ENCODE results near the gene ZFAND5. TPM values are rescaled to one million over a fixed set of nuclear protein-coding genes. Genes with fewer than 3 reads are reported as not detected.

The ZFAND5 gene
- total RNA-seq, 1 donor from 2014 or later = 219 TPM

DNA sequence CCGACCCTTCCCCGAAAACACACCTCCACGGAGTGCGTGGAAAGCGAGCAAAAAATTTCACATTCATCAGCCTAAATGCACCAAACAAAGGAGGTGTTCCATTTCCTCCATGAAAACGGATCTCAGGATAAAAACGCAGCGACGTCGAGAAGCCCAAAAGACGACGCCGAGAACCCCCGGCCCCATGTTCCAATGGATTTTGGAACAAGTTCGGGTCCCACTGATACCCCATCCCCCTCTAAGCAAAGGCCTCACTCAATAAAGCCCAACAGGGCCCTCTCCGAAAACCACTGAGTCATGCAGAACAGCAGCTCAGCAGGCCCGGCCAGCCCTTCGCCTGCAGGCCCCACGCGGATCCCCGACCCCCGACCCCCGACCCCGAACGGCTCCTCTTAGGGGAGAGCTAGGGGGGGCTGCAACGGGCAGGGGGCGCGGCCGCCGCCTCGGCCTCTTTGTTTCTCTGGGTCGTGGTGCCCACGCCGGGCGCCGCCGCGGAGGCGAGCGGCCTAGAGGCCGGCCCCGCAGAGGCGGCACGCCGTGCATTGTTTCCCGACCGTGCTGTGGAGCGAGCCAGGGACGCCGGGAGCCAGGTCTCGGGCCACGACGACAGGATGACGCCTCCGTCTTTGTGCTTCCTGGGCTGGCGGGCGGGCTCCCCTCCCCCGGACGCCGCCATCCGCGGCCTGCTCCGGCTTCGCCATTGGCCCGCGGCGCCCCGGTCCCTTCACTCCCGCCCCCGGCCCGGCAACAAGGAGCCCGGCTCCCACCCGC lies 915 bp downstream of the ZFAND5 start:
- peak; percentile 47 to 61 for DNase-seq (ENCODE audit: low spot score in 2 of 2)
- no peak for FAIRE-seq

DNA sequence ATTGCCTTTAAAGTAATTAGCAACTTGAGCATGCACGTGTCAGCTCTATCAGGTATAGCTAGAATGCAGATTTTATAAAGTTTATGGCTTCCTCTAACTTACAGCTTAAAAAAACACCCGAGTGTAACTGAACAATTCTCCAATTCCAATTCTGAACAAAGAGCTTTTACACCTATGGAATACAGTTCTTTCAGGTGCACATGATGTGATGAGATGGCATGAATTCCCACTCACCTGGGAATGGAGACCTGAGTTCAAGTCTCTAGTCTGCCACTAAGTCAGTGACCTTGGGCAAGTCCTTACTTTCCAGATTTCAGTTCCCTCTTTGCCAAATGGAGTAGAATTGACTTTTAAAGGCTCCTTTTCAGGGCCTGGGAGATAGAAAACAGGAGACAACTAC lies 1.8 kb downstream of the ZFAND5 start:
- DNase-seq (ENCODE audit: low spot score in 2 of 2) = no peak
- FAIRE-seq = no peak

DNA sequence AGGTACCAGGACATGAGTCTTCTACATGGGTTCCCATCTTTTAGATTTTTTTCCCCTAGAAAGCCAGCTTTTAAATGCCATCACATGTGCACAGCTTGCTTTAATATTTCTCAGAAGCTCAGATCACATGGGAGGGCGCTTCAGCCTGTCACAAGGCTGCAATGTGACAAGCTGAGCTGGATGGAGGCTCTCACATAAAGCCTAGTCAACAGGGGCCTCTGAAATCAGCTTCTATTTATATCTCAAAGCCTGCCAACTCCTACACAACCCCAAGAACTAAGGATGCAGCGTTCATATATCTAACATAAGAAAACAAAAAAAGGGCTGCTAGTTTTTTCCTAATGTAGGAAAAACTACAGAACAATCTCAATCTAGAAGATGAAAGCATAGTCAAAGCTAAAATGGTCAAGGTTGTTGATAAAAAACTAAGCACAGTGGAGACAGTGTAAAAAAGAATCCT lies 2.3 kb downstream of the ZFAND5 start:
- peak; percentile 95 for FAIRE-seq
- peak; percentile 54 to 72 for DNase-seq (ENCODE audit: low spot score in 2 of 2)

DNA sequence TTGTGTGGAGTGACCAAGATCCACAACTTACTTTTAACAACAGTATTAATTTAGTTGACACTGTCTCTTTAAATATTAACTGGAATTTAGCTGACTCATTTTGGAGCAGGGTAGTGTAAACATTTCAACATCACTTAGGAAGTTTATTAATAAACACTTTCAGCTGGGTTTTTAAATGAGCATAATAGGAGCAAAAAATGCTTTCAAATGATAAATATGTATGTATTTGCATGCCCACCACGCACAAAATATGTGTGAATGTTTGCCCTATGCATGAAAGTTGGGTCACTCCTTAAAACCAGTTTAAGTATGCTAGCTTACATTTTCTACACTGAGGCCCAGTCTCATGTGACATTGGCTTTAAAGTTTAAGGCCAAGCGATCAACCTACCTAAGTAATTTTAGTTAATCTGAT lies 2.9 kb downstream of the ZFAND5 start:
- DNase-seq (ENCODE audit: low spot score in 2 of 2) = no peak
- FAIRE-seq = no peak

DNA sequence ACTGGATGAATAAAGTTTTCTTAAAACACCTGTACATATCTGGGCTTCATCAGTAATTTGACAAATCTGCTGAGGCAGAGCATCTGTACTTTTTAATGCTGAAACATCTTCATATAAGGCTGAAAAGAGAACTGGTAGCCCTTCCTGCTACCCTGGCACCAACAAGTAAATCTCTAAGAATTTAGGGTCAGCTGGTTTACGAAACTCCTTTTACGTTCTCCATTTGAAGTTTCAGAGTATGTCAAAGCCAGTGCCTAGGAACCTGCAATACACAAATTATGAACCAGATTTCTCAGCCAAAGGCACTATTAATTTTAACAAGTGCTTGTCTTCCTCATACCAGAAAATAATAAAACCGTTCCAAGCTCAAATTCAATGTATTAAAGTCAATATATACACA lies 3.8 kb downstream of the ZFAND5 start:
- FAIRE-seq = no peak
- DNase-seq (ENCODE audit: low spot score in 2 of 2) = no peak

DNA sequence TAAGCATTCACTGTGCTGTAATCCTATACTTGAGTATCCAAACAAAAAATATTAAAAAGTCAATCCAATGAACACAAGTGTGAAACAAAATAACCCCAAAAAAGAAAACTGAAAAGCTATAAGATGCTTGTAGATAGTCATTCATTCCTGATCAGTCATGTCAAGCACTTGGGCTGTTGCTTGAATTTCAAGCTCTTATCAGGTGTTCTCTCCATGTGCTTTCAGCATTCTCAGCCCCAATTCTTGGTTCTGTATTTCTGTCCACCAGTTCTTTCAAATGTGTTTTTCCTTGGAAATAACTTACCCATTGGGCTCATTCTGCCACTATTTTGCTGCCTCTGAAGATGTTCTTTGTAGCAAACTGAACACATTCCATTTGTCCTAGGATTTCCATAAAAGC lies 4.7 kb downstream of the ZFAND5 start:
- no peak for FAIRE-seq

DNA sequence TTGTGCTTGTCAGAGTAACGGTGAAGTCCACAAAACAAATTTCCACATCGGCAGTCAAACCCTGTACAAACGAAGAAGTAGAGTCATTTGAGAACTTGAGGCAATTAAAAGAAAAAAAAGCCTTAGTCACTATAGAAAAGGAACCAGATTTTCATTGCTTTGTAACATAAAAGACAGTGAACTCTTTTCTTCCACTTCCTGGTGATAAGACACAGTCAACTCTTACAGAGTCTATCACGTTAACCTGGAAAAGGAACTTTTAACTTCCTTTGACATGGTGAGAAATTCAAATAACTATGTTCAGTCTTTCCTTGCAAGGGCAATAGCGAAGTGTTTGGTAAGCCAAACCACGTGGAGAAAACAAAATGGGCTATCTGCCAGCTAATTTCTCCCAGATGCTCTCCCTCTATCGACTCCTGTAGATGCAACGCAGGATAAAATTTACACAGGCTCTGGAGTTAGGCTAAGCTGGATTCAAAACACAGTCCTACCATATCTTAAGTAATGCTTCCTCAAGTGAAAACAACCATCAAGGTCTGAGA lies 8.9 kb downstream of the ZFAND5 start:
- no peak for DNase-seq (ENCODE audit: low spot score in 2 of 2)
- FAIRE-seq = no peak

More for the DNA sequence above, 4.7 kb downstream of the ZFAND5 start:
- no peak for DNase-seq (ENCODE audit: low spot score in 2 of 2)

DNA sequence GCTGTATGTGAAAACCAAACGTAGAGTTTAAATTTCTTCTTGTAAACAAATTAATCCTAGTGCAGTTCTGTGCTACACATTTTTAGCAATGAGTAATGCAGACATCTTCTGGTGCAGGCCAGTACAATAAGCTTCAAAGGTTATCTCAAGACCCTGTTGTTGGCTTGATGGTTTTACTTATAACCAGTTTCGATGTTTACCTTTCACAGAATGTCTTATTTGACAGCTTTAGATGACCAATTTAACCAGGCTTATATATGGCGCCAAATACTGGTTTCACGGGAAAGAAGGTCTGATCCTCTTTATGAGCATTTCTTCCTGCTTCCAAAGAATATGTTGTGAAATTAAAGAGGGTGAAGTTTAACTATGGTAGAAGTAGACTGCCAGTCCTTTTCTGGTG lies 9.9 kb downstream of the ZFAND5 start:
- DNase-seq (ENCODE audit: low spot score in 2 of 2) (no peak), FAIRE-seq (no peak)

DNA sequence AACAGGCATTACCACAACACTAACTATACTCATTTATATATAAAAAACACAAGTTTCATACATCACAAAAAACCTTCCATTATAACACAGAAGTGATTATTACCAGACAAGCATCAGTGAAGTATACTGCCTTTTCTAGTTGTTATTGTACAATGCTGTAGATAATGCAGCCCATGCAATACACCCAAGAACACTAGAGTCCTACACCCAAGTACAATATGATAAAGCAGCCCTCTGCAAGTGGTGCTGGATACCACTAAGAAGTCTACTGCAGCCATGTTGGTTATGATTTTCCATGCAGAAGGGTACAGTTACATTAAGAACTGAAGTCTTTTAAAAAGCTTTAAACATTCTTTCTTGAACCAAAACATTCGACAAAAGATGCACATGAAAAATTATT lies 10.3 kb downstream of the ZFAND5 start:
- no peak for DNase-seq (ENCODE audit: low spot score in 2 of 2)
- no peak for FAIRE-seq

DNA sequence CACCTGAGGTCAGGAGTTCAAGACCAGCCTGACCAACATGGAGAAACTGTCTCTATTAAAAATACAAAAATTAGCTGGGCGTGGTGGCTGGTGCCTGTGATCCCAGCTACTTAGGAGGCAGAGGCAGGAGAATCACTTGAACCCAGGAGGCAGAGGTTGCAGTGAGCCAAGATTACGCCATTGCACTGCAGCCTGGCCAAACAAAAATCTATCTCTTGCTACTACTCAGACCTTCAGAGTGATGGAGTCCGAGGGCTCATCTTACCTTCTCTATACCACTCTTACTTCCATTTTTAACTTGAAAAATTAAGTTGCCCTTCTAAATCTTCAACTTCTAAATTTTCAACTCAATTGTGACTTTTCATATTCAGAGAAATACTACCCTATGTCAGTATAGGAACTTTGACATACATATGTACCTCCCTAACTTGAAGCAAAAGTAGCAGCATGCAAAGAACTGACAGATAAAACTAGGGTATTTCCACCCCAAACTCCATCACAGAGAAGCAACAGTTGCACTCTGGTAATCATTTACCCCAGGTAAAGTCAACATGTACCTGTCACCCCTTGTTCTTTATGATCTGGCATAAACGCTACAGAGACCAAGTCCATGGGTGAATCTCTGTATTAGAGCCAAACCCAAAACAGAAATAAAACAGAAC lies 11.4 kb downstream of the ZFAND5 start:
- FAIRE-seq (no peak), DNase-seq (ENCODE audit: low spot score in 2 of 2) (no peak)

DNA sequence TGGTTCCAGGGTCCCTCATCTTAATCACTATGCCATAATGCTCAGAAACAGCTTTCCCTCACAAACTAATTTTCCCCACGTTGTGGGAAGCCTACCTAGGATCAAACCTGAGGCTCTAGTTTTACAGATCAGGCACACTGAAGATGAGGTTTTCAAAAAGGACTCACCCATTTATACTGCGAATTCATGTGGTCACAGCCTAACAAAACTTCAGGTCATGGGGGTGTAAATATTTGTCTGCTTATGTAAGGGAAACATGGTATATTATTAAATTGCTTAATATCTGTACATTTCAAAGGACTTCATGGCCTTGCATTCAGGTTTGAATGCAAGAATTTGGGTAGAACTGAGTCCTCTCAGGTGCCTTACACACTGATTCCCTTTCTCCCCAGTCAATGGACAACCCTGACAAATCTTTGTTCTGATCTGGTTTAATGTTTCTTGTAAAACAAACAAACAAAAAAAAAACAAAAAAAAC lies 12.1 kb downstream of the ZFAND5 start:
- FAIRE-seq = no peak
- DNase-seq (ENCODE audit: low spot score in 2 of 2) = no peak

DNA sequence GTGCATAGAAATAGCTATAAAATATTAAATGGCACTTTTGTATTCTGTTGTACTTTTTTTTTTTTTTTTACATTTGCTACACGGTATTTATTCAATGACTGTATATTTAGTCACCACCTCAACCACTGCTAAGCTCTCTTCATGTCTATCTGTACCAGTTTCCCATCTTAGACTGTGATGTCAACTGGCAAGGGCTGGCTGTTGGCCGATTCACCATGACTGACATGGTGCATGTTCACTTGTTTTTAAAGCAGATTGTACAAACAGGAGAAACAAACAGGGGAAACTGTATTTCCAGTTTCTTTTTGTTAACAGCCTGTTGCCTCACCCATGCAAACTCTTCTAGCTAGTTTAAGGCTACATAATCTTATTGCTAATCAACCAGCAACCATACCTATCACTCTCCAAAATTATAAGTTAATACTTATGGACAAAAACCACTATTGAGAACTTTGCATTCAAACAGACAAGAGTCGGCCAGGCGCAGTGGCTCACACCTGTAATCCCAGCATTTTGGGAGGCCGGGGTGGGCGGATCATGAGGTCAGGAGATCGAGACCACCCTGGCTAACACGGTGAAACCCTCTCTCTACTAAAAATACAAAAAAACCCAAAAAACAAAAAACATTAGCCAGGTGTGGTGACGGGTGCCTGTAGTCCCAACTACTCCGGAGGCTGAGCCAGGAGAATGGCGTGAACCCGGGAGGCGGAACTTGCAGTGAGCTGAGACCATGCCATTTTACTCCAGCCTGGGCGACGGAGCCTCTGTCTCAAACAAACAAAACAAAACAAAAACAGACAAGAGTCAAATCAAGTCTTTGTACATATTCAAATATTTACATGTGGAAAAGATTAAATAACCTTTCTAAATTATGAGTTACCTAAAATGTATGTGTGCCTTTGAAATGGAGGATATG lies 13.2 kb downstream of the ZFAND5 start:
- FAIRE-seq = no peak

DNA sequence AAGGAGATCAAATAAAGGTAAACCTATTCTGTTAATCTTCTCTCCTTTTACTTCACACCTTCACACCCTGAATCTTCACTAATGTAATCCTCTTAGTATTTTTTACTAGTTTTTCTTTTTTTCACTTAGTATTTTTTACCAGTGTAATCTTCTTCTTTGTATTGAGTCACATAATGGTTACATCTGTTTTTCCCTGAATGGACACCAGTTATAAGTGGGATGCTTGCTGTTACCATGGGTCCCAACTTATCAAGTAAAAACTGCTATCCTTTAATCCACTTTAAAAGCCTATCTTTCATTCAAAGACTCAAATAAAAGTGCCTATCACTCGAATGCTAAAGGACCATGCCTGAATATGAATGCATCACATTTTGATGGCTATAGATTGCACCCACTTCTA lies 15.1 kb downstream of the ZFAND5 start:
- no peak for FAIRE-seq
- DNase-seq (ENCODE audit: low spot score in 2 of 2) = no peak

More for the DNA sequence above, 13.2 kb downstream of the ZFAND5 start:
- DNase-seq (ENCODE audit: low spot score in 2 of 2) = no peak

DNA sequence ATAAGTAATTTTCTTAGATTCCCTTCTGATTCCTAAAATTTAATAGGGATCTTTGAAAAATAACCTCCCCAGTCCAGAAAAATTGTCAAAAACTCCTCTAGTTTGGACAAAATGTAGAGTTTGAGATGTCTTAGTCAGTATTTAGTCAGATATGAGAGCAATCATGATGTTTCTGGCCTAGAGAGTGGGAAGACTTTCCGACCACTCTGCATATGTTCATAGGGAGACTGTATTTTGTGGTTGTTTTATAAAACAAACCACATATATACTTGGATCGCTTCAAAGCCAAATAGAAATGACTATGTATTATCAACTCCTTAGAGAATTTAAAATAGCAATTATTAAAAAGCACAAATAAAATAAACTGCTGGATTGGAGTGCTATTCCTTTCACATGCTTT lies 15.8 kb downstream of the ZFAND5 start:
- DNase-seq (ENCODE audit: low spot score in 2 of 2) = no peak
- FAIRE-seq = no peak

DNA sequence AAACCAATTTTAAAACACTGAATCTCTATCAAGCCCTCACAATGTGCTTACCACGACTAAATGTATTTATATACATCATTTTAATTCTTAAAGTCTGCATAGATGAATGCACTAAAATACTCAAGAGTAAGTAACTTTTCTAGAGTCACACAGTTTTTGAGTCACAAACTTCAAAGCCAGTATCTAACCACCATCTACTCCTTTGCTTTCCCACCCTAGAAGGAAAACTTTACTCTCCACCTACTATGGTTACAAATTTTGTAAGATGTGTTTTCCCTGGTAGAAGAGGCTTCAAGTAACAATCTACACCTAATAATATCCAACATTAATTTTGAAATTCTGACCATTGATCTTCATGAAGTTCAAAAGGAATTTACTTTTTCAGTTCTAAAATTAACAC lies 18.7 kb downstream of the ZFAND5 start:
- no peak for FAIRE-seq
- no peak for DNase-seq (ENCODE audit: low spot score in 2 of 2)

DNA sequence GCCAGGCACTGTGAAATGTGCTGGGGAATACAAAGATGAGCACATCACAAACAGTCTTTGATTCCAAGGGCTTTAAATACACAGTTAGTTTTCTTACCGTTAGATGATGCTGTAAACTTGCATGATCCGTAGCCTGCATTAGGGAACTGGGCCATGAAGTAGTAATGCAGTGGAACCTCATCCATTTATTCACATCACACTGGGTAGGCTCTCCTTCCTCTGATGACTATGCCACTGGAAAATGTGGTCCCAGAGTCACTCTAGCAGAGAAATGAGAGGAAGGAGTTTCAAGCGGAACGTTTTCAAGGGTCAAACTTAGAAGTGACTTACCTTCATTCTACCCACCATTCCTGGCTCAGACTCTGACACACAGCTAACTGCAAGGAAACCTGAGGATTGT lies 26.4 kb downstream of the ZFAND5 start:
- FAIRE-seq (no peak), DNase-seq (ENCODE audit: low spot score in 2 of 2) (no peak)

DNA sequence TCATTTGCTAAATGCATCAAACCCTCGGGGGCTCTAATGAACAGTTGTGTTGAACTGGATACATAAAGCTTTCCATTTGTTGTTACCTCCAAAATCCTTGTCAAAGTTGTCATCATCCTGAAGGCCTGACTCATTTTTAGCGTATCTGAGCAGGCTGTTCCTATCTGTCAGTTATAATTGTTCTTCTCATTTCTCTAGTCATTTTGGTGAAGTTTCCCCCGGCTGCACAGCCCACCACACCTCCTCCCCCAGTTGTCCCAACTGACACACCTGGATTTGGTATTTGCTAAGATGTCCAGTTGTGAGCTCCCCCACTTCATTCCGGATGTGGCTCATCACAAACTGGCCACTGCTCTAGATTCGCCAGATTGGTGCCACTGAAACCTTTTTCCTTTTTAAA lies 27.7 kb downstream of the ZFAND5 start:
- FAIRE-seq = no peak

DNA sequence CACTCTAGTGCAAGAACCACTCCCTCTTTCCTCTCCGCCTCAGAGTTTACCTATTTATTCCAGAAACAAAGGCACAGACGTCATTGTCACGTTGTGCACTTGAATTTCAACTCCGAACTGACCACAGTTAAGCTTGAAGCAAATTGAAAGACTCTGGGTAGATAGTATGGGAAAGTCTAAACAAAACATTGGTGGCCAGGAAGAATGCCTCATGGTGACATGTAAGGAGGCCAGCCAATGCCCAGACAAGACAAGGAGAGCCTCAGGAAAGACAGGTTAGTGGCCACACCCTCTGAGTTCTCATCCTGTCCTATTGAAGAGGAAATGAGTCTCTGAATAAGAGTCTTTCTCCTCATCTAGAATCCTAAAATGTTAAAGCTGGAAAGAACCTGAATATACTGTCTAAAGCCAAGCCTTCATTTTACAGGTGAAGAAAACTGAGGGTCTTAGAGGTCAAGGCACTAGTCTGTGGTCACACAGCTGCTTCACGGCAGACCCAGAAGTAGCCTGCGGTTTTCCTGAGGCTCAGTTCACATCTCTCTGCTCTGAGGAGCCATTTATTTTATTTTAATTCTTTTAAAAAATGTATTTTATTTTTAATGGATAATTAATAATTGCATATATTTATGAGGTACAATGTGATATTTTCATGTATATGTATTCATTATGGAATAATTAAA lies 30.2 kb downstream of the ZFAND5 start:
- DNase-seq (ENCODE audit: low spot score in 2 of 2) (no peak), FAIRE-seq (no peak)

More for the DNA sequence above, 27.7 kb downstream of the ZFAND5 start:
- no peak for DNase-seq (ENCODE audit: low spot score in 2 of 2)

DNA sequence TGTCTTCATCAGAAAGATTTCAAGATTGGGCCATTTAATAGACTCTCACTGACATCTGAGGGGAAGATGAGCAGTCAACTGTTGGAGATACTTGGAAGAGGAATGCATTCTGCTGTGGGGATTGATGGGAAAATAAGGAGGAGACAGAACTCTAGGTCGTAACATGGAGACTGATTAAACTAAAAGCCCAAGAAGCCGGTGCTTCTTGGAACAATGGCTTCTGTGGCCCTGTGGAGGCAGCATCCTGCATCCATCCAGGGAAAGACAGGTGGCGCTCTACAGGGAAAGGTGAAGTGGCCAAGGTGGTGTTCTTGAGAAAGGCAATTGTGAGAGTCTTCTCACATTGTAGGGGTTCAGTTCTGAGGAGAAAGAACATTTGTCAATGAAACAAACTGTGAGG lies 31.3 kb downstream of the ZFAND5 start:
- FAIRE-seq = no peak
- no peak for DNase-seq (ENCODE audit: low spot score in 2 of 2)

DNA sequence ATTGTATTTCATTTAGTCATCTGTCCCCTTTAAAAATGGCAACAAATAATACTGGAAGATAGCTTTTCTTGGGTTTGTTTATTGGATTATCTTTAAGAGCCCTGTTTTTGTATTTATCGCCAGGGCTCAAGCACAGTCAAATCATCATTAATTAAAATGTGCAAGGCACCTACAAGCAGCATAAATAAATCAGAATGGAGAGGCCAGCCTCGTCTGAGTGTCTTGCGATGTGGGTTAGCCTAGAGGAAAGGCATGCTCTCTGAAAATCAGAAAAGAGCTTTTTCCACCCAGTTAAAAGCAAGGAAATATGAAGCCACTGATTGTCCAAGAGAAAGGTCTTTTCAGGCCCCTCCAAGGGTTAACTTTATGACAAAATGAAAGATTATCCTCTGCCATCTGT lies 31.8 kb downstream of the ZFAND5 start:
- no peak for FAIRE-seq
- DNase-seq (ENCODE audit: low spot score in 2 of 2) = no peak

Measured in frontal cortex (tissue), 4 donors.